Fibroblast of skin of scalp (primary cell): Measurements from ENCODE around the gene TNIK.

Experiments
- DNase-seq: peaks from one replicate; pipeline ENCODE4 v3.0.0-alpha.2; 2013

Gene TNIK

GRCh38 chr3:171277456-171278298 lies 182.5 kb downstream of the TNIK start:
- no peak for DNase-seq

GRCh38 chr3:171276923-171277322 lies 183.3 kb downstream of the TNIK start:
- no peak for DNase-seq

DNA sequence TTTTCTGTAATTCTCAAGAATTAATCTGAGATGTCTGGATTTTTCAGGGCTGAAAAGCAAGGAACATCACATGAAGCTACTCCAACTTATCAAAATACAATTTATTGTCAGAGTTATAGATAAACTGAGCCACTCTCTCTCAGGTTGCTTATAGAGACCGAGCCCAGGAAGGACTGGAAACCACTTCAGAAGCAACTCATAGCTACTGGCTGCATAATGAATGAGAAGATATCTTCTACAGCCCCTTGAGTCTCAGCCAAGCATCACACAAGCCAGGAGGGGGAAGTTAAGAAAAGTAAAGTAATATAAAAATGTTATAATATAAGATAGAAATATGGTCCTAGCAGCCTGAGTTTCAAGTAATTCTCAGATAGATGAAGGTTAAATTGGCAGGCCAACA lies 186.0 kb downstream of the TNIK start:
- DNase-seq: no peak

GRCh38 chr3:171270541-171270940 lies 189.7 kb downstream of the TNIK start:
- no peak for DNase-seq

GRCh38 chr3:171269542-171269941 lies 190.7 kb downstream of the TNIK start:
- no peak for DNase-seq

DNA sequence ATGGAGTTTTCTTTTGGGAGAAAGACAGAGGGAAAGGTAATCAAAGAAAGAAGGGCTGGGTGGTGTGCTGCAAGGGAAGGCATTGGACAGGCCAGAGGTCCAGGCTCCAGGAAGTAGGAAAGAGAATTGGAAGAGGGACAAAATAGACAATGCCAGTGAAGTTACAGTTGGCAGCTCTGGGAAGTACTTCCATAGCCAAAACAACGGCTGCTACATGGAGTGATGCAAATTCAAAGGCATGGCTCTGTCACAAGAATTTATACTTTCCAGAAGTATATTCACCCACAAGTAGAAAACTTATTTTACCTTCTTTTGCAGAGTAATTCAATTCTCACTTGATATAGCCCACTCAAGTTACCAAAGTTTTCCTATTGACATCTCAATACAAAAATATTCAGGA lies 191.5 kb downstream of the TNIK start:
- no peak for DNase-seq

- no peak for DNase-seq
Observed at GRCh38 chr3:171267104-171267503, 193.1 kb downstream of the TNIK start.

DNA sequence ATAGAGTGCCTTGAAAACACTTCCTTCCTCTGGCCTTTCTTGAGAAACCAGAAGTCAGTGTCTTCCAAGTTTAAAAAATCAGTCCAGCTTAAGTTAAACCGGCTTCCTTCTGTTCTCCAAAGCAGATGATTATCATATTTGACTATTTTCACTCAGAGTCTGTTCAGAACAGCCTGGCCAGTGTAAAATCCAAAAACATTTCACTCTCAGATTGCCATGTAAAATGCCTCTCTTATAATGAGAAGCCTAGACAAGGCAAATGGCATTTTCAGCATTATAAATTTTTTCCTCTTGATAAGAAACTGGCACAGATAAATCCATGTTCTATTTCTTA lies 193.5 kb downstream of the TNIK start:
- no peak for DNase-seq

- no peak for DNase-seq
Observed at GRCh38 chr3:171266034-171266739, 194.0 kb downstream of the TNIK start.

GRCh38 chr3:171264758-171265157 lies 195.4 kb downstream of the TNIK start:
- DNase-seq: no peak

DNA sequence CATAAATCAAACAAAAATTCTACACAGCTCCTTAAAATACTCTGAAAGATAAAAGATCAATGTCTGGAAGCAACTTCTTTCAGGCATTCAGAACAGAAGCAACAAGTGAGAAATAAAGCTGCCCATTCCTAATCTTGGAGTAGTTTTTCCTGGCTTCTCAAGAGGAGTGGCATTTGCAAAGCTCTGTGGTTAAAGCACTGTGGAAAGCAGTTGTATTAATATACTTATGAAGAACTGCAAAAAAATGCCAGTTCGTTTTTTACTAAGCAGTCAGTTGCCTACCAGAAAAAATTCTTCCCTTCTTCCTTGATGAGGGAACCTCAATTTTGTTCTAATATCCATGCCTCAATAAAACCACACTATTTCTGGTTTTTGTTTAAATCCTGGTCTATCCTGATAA lies 197.8 kb downstream of the TNIK start:
- peak; percentile 31 for DNase-seq

DNA sequence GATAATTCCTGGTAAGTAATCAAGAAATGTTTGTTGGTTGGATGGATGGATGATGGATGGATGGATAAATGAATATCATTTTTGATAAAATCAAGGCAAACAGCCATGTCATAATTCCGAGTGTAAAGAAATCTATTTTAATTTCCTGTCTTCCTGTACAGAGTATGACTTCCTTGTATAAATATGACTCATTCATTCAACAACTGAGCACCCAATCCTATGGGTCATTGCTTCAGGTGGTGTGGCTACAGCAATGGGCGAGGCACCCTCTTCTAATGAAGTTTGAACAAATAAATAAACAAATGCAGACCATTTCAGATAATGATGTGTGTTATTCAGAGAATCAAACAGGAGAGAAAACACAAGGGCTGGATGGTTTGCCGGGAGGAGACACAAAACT lies 198.7 kb downstream of the TNIK start:
- no peak for DNase-seq

- no peak for DNase-seq
Observed at GRCh38 chr3:171260899-171261298, 199.3 kb downstream of the TNIK start.

DNA sequence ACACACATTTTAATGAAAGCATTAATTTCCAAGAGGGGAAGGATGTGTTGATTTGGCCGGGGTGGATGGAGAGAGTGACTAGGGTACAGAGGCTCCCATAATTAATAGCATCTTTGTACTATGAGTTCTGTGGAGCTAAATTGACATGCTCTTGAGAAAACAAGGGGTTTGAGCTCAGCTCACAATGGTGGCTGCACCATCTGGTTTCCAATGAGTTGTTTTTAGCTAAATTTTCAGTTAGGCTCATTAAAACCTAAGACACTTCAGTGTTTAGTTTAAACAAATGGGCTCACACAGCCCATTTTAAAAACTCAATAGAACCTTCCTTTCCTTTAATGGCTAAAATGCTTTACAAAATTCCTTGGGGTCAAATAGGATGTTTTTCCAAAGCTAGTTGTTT lies 199.7 kb downstream of the TNIK start:
- no peak for DNase-seq

DNA sequence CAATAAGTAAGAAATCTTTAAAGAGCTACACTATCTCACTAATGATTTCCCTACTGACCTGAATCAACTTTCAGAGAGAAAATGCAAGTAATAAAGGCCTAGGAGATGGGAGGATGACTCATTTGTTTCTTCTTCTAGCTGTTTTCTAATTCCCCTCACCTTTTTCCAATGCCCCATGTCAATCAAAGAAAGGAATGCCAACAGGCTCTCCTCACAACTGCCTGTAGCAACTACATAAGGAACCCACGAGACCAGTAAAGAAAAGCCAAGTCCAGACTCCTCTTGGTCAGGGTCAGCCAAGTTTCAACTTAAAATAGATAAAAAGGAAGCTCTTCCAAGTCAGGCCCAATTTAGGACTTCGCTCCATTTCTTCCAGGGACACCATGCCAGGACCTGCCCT lies 201.9 kb downstream of the TNIK start:
- DNase-seq: no peak

DNA sequence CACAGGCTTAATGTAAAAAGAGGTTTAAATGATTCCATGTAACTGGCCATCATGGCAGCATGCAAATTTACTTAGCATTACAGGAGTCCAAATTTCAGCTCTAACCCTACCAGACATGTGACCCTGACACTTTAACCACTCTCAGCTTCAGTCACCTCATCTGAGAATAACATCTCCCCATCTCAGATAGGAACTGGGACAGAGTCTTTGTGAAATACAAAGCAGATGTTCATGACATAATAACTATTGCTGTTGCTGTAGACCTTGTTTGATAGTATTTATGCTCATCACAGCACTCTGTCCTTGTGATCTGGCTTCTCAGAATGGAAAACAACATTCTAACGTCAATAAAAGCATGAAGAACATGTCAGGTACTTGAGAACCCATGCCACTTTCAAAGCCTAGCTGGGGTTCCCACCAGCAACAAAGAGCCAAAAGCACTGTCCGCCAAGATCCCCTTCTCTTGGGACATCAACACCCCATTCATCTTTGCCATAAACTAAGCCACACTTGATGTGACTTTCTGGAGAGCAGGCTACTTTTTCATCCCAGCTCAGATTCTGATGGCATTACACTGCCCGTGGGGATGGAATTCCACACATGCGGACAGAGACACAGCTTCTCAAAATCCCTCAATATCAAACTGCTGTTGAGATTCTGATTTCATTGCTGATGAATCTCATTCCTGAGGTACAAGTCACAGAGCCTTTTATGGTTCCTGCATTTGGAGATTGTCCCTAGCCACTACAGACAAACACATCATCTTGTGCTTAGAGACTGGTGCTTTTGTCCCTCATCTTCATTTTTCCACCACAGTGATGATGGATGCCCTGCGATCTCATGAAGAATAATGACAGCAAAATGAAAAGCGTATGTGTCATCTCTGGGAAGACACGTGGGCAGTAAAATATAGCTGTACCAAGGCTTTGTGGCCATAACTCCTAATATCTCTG lies 202.7 kb downstream of the TNIK start:
- peak; percentile 85 for DNase-seq

GRCh38 chr3:171256445-171257250 lies 203.6 kb downstream of the TNIK start:
- DNase-seq: no peak

DNA sequence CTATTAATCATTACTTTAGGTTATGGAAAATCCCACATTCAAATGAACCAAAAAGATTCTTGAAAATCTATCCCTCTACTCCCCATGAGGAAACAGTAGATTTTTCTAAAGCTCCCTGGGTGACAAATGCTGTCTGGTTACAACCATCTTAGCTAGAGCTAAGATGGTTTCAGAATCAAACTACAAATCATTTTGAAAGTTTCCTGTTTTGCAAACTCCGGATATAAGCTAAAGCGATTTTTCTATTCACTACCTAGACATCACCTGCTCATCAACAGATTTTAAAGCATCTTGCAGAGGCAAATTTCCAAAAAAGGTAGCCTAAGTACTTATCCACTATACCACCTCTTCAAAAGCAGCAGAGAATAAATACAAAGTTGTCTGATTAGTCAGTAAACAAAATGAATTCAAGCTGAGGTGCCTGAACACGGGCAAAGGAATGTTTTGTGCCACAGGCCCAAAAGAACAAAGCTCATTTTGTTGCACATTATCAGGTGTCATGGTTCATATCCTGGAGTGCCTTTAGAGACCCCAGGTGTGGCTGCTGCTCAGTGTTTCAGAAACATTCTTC lies 204.9 kb downstream of the TNIK start:
- no peak for DNase-seq

GRCh38 chr3:171254315-171254714 lies 205.9 kb downstream of the TNIK start:
- no peak for DNase-seq

DNA sequence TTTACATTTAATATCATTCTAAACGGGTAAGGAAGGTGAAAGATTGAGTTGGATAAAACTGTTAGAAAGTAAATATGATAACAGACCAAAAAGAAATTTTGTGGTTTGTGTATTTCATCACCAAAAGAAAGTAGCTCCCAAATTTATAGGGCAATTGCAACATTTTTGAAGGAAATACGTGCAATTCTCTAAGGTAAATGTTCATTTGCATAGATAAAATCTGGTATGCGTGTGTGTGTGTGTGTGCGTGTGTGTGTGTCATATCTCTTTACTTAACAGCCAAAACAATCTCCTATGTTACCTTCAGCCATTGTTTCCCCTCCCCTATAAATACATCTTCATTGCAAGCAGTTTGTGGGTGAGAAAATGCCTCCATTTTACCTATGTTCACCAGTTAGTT lies 208.4 kb downstream of the TNIK start:
- no peak for DNase-seq

GRCh38 chr3:171250444-171250843 lies 209.8 kb downstream of the TNIK start:
- no peak for DNase-seq

DNA sequence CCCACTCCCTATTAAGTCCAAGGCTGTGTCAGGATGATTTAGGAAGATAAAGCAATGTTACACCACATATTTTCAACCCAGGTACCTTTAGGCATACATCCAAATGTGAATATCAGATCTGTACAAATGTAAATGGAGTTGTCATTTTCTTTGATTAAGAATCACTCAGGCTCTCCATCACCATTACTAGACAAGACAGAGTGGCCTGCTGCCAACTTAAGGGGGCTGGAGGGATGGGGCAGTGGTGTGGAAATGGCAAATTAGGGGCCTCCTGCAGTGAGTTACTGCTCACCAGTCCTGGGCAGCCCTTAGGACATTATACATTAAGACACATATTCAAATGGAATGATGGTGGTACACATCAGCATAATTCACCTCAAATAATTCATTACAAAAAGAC lies 211.0 kb downstream of the TNIK start:
- no peak for DNase-seq
